Sigmoid colon (tissue), 7 donors: ENCODE data around the gene PPP1R14D. TPM values are rescaled to one million over a fixed set of nuclear protein-coding genes. Genes with fewer than 3 reads are reported as not detected.

Source experiments
- DNase-seq: peaks from one replicate; pipeline ENCODE4 v3.0.0-alpha.2; 2019
- H3K27ac ChIP-seq, 4 donors: fragments of 200-600 bp; sonication (generic); one replicate each; pipeline ENCODE4 v1.5.1; 2016 to 2019; ENCODE audit warnings: mild to moderate bottlenecking in 1 of 4
- H3K27me3 ChIP-seq, 3 donors: fragments of 200-600 bp; sonication (generic); one replicate each; pipeline ENCODE4 v1.5.1; 2019; ENCODE audit warnings: mild to moderate bottlenecking in 1 of 3
- H3K36me3 ChIP-seq, 4 donors: fragments of 200-600 bp; sonication (generic); one replicate each; pipeline ENCODE4 v1.5.1; 2016 to 2019
- H3K4me1 ChIP-seq, 4 donors: fragments of 200-600 bp; sonication (generic); one replicate each; pipeline ENCODE4 v1.5.1; 2017 to 2019
- H3K4me3 ChIP-seq, 4 donors: fragments of 200-600 bp; sonication (generic); one replicate each; pipeline ENCODE4 v1.5.1; 2017 to 2019; ENCODE audit warnings: mild to moderate bottlenecking in 2 of 4, moderate library complexity in 1 of 4
- H3K9me3 ChIP-seq, 4 donors: fragments of 200-600 bp in 3 of 4; sonication (generic) in 3 of 4; one replicate each; pipeline versions ENCODE4 v1.5.1 to v1.6.1; 2013 to 2019
- CTCF ChIP-seq, 4 experiments: fragments of 450-650 bp in 3 of 4; fragments of 200-600 bp in 1 of 4; IDR thresholded peaks; one replicate each; pipeline ENCODE4 v1.5.1; 2016 to 2019; ENCODE audit warnings: antibody characterized with exemption in 4 of 4, mild to moderate bottlenecking in 3 of 4, moderate library complexity in 2 of 4
- EP300 ChIP-seq, 4 donors: sonication (generic); formaldehyde crosslinking; IDR thresholded peaks; one replicate each; pipeline ENCODE4 v1.6.1; 2017; ENCODE audit warnings: antibody characterized with exemption in 4 of 4
- POLR2A ChIP-seq, 2 donors: fragments of 450-650 bp; IDR thresholded peaks; one replicate each; pipeline ENCODE4 v1.6.1; 2016; ENCODE audit warnings: antibody characterized with exemption in 2 of 2, mild to moderate bottlenecking in 2 of 2, moderate library complexity in 2 of 2
- POLR2AphosphoS5 ChIP-seq, 4 donors: sonication (generic); formaldehyde crosslinking; IDR thresholded peaks; one replicate each; pipeline ENCODE4 v1.6.1; 2017; ENCODE audit warnings: antibody characterized with exemption in 4 of 4
- WGBS, 2 donors: extraction: QIAGEN DNeasy Blood & Tissue Kit; methylation state at CpG; one replicate each; pipeline ENCODE4 v1.1.7; 2013; 5-methylcytosine and 5-hydroxymethylcytosine counted together
- intact Hi-C: fragments of 100-400 bp; cut with DNase I; formaldehyde crosslinking; loops from one replicate; pipeline ENCODE4 v1.15.1; 2023
- polyA plus RNA-seq, 3 donors: library from polyadenylated mRNA; stranded (reverse); fragments of 200-250 nt; gene quantifications; one replicate each; pipeline ENCODE4 v1.2.3, GENCODE V29; 2013
- total RNA-seq, 4 donors: library from RNA; depleted of rRNA; stranded (reverse); fragments of >200 nt; gene quantifications; one replicate each; pipeline ENCODE4 v1.1.0, GENCODE V29; 2016
- donor health status: healthy with polysubstance abuse.
- donor health status: Bipolar disorder and iron deficiency.
- donor health status: healthy.

PPP1R14D gene
- total and polyA plus RNA-seq, 7 donors = 211 to 395 (median 212) TPM; not detected in 4

DNA sequence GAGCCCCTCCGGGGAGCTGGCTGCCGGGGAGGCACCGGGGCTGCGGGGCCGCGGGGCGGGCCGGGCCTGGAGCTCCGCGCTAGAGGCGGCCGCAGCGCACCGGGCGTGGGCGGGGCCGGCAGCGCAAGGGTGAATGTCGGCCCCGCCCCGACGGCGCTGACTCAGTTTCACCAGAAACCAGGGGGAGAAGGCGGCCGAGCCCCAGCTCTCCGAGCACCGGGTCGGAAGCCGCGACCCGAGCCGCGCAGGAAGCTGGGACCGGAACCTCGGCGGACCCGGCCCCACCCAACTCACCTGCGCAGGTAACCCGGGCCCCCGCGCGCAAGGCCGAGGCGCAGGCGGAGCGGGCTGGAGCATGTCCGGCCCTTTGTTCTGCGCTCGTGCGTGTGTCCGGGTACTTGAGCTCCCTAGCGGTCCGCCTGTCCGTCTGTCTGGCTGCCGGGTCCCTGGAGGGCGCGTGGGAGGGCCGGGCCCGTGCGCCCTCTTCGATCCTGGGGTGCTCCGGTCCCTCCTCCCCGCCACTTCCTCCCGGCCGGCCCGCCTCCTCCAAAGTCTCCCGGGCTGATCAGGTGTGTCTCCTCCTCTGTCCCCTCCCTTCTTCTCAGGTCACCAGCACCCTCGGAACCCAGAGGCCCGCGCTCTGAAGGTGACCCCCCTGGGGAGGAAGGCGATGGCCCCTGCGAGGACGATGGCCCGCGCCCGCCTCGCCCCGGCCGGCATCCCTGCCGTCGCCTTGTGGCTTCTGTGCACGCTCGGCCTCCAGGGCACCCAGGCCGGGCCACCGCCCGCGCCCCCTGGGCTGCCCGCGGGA is 15.6 kb upstream of the PPP1R14D start, which contains the start of gene SPINT1:
Gene SPINT1 (plus strand): TSS at position 164 of the 811 bp plus-strand sequence. CDS start 507 bp downstream, at position 671.
- H3K27ac ChIP-seq = peak within 1 kb of the TSS in 2 of 4 donors; percentile 0 to 56
- intact Hi-C loops = no loop called here

GRCh38 chr15:40843261-40843884 is 14.9 kb upstream of the PPP1R14D start:
- Histone ChIP-seq H3K36me3 (no peaks in the 10 kb centered on the region), H3K9me3 (no peaks in the 10 kb centered on the region), H3K27ac (peak overlapping the region in 1 of 4 donors; percentile 56), H3K27me3 (peaks cover 22 to 58% (median 35%) of the 10 kb centered on the region in 3 donors), H3K4me1 (peaks cover 0 to 19% (median 18%) of the 10 kb centered on the region in 4 donors), H3K4me3 (peak overlapping the region in 3 of 4 donors; percentile 41 to 43 (median 43))
- DNase-seq = no peak
- no peak for TF ChIP-seq EP300 (IDR thresholded peaks at IDR 0.05)
- TF ChIP-seq POLR2A (IDR thresholded peaks at IDR 0.05) = no peak
- TF ChIP-seq CTCF (IDR thresholded peaks at IDR 0.05) = no peak
- no peak for TF ChIP-seq POLR2AphosphoS5 (IDR thresholded peaks at IDR 0.05)
- intact Hi-C loops = no loop called here
- WGBS, 2 donors = 6 to 26% methylated on average over 34 of the region's 34 CpGs

More for the DNA sequence above, 15.6 kb upstream of the PPP1R14D start, which contains the start of gene SPINT1:
- Histone ChIP-seq H3K36me3 (no peaks in the 10 kb centered on the region), H3K4me1 (peaks cover 0 to 19% (median 18%) of the 10 kb centered on the region in 4 donors), H3K9me3 (no peaks in the 10 kb centered on the region), H3K27me3 (peaks cover 22 to 58% (median 35%) of the 10 kb centered on the region in 3 donors), H3K4me3 (peak within 1 kb of the TSS in 3 of 4 donors; percentile 41 to 43 (median 43))
- TF ChIP-seq POLR2A (IDR thresholded peaks at IDR 0.05) (peak in 1 of 2 donors; percentile 47), POLR2AphosphoS5 (IDR thresholded peaks at IDR 0.05) (no peak)
- 1% methylated on average over 89 of the region's 89 CpGs for WGBS, 2 donors
- no peak for DNase-seq

- DNase-seq = no peak
- H3K4me3 ChIP-seq = no peak overlapping the region
- peaks cover 22 to 50% (median 35%) of the 10 kb centered on the region in 3 donors for H3K27me3 ChIP-seq
- intact Hi-C loops = no loop called here
- no peak overlapping the region for H3K27ac ChIP-seq
- H3K36me3 ChIP-seq = no peaks in the 10 kb centered on the region
- H3K4me1 ChIP-seq = peaks cover 0 to 19% (median 18%) of the 10 kb centered on the region in 4 donors
- 89 to 94% methylated on average over 2 of the region's 2 CpGs for WGBS, 2 donors
- no peak for TF ChIP-seq POLR2A (IDR thresholded peaks at IDR 0.05)
- TF ChIP-seq CTCF (IDR thresholded peaks at IDR 0.05) = no peak
- TF ChIP-seq POLR2AphosphoS5 (IDR thresholded peaks at IDR 0.05) = no peak
- no peak for TF ChIP-seq EP300 (IDR thresholded peaks at IDR 0.05)
- no peaks in the 10 kb centered on the region for H3K9me3 ChIP-seq
These were observed 13.2 kb upstream of the PPP1R14D start for GRCh38 chr15:40841741-40842140.

DNA sequence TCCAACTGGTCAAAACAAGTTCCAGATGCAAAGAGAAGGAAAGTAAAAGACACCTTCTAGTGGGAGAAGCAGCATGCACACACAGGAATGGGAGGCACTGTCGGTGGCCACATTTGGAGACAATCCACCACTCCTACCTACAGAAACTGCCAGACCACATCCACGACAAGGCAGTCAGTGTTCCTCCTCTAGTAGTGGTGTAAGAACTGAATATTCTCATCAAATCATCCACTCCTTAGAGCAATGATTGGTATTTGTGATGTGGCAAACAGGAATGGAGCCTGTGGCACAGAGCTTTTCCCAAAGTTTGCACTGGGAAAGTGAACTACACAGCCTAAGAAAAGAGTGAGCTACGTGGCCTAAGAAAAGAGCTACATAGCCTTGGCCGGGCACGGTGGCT is 10.2 kb upstream of the PPP1R14D start:
- DNase-seq = no peak
- WGBS, 2 donors = 89 to 90% methylated on average over 5 of the region's 5 CpGs
- no peaks in the 10 kb centered on the region for H3K9me3 ChIP-seq
- peaks cover 6 to 20% (median 12%) of the 10 kb centered on the region in 3 donors for H3K27me3 ChIP-seq
- TF ChIP-seq POLR2A (IDR thresholded peaks at IDR 0.05) (no peak), POLR2AphosphoS5 (IDR thresholded peaks at IDR 0.05) (no peak), EP300 (IDR thresholded peaks at IDR 0.05) (no peak), CTCF (IDR thresholded peaks at IDR 0.05) (no peak)
- intact Hi-C loops = no loop called here
- no peak overlapping the region for H3K4me3 ChIP-seq
- peaks cover 0 to 7% (median 5%) of the 10 kb centered on the region in 4 donors for H3K4me1 ChIP-seq
- H3K36me3 ChIP-seq = no peaks in the 10 kb centered on the region
- H3K27ac ChIP-seq = no peak overlapping the region

DNA sequence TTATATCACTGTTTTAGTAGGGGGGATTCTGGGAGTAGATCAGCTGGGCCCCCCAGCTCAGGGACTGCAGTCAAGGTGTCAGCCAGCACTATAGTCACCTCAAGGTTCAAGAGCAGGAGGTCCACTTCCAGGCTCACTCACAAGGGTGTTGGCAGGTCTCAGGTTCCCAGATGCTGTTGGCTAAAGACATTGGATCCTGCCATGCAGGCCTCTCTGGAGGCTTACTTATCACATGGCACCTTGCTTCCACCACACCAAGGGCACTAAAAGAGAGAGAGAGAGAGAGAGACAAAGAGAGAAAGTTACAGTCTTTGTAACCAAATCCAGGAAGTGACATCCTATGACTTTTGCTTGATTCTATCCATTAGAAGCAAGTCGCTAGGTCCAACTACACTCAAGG is 7.5 kb upstream of the PPP1R14D start:
- intact Hi-C loops = no loop called here
- H3K36me3 ChIP-seq = no peaks in the 10 kb centered on the region
- no peak for TF ChIP-seq CTCF (IDR thresholded peaks at IDR 0.05)
- TF ChIP-seq POLR2A (IDR thresholded peaks at IDR 0.05) = no peak
- H3K9me3 ChIP-seq = no peaks in the 10 kb centered on the region
- no peaks in the 10 kb centered on the region for H3K27me3 ChIP-seq
- no peak overlapping the region for H3K27ac ChIP-seq
- no peak overlapping the region for H3K4me3 ChIP-seq
- H3K4me1 ChIP-seq = no peaks in the 10 kb centered on the region
- no peak for DNase-seq
- WGBS, 2 donors = 94 to 96% methylated on average over 1 of the region's 1 CpG
